BE2C (cell line): Measurements from ENCODE around the gene TRPV5.

Source experiments
- DNase-seq: peaks from one replicate; pipeline ENCODE4 v3.0.0-alpha.2; 2020
- H3K27me3 ChIP-seq: fragments of 250-450 bp; sonication (Bioruptor Pico); 2 replicates; pipeline ENCODE4 v1.5.1; 2020; ENCODE audit warnings: mild to moderate bottlenecking
- H3K36me3 ChIP-seq: fragments of 250-450 bp; sonication (Bioruptor Pico); 2 replicates; pipeline ENCODE4 v1.5.1; 2020; ENCODE audit warnings: mild to moderate bottlenecking
- H3K4me1 ChIP-seq: fragments of 250-450 bp; sonication (Bioruptor Pico); 2 replicates; pipeline ENCODE4 v1.5.1; 2020
- H3K4me3 ChIP-seq: 2 replicates; pipeline ENCODE4 v1.5.1; 2011; ENCODE audit warnings: low read depth, low read length
- H3K9me3 ChIP-seq: fragments of 250-450 bp; sonication (Bioruptor Pico); 2 replicates; pipeline ENCODE4 v1.5.1; 2020
- TF ChIP-seq, protein P1 (sequence below): IDR thresholded peaks from 2 replicates; pipeline ENCODE4 v1.5.1; 2012; ENCODE audit warnings: mild to moderate bottlenecking, low read depth, low read length

The TRPV5 gene

DNA sequence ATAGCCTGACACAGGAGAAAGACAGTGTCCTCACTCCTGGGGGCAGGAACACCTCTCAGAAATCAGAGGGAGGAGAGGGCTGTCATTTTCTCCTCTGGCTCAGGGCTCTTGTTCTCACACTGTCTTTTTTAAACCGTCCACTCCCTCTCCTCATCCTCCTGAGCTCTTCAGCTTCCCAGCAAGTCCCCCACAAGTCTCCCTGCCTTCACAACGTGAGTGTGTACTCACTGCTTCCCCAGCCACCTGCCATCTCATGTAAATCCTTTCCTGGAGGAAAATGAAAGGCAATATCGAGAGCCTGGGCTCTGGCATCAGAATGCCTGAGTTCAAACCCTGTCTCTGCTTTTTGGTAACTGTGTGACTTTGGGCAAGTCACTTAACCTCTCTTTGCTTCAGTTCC is 11.5 kb upstream of the TRPV5 start:
- TF ChIP-seq, protein P1, sequence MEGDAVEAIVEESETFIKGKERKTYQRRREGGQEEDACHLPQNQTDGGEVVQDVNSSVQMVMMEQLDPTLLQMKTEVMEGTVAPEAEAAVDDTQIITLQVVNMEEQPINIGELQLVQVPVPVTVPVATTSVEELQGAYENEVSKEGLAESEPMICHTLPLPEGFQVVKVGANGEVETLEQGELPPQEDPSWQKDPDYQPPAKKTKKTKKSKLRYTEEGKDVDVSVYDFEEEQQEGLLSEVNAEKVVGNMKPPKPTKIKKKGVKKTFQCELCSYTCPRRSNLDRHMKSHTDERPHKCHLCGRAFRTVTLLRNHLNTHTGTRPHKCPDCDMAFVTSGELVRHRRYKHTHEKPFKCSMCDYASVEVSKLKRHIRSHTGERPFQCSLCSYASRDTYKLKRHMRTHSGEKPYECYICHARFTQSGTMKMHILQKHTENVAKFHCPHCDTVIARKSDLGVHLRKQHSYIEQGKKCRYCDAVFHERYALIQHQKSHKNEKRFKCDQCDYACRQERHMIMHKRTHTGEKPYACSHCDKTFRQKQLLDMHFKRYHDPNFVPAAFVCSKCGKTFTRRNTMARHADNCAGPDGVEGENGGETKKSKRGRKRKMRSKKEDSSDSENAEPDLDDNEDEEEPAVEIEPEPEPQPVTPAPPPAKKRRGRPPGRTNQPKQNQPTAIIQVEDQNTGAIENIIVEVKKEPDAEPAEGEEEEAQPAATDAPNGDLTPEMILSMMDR, result no peak
- Histone ChIP-seq H3K36me3 (no peaks in the 10 kb centered on the region), H3K9me3 (no peaks in the 10 kb centered on the region), H3K4me1 (no peaks in the 10 kb centered on the region), H3K4me3 (no peak overlapping the region), H3K27me3 (no peaks in the 10 kb centered on the region)
- DNase-seq, result no peak

DNA sequence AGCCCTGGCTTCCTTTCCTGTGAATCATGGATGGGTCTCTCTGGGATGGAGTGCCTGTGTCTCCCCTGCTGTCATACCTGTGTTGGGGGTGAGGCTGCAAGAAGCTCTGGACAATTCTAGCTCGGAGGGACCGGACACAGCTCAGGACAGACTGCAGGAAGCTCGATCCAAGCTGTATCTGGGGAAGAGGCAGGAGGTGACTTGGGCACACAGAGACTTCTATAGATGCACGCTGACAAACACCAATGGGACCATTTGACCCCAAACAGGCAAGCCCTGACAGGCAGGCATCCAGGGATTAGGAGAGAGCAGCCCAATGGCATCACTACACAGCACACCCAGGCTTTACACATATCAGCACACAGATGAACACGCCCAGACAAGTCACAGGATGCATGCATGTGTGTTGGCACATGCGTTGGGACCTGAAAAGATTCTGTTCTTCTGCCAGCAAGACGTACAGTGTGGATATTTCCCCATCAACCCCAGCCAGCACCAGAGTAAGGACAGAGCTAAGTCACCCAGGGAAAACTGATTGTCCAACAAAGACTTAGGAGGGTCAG is 10.2 kb upstream of the TRPV5 start:
- DNase-seq, result no peak
- Histone ChIP-seq H3K4me1 (no peaks in the 10 kb centered on the region), H3K4me3 (no peak overlapping the region), H3K9me3 (no peaks in the 10 kb centered on the region), H3K27me3 (no peaks in the 10 kb centered on the region), H3K36me3 (no peaks in the 10 kb centered on the region)
- TF ChIP-seq, protein P1, result no peak

DNA sequence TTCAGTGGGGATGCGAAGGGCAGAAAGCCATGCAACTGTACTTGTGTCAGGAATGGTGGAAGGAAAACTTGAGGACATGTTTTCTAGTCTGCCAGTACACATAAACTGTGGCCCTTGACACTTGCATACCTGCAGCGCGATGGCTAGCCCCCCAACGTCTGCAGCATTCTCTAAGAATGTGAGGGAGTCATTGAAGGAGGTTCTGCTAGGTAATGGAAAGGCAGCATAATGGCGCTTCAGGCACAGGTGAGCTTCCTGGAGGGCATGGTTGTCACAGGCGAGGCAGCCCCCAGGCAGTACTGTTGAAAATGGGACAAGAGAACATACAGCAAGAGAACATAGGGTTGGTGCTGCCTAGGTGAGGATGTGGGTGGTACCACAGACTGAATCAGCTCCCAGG is 9.2 kb upstream of the TRPV5 start:
- H3K27me3 ChIP-seq, result no peaks in the 10 kb centered on the region
- DNase-seq, result no peak
- no peak overlapping the region for H3K4me3 ChIP-seq
- H3K36me3 ChIP-seq, result no peaks in the 10 kb centered on the region
- H3K4me1 ChIP-seq, result no peaks in the 10 kb centered on the region
- H3K9me3 ChIP-seq, result no peaks in the 10 kb centered on the region
- TF ChIP-seq, protein P1, result no peak

DNA sequence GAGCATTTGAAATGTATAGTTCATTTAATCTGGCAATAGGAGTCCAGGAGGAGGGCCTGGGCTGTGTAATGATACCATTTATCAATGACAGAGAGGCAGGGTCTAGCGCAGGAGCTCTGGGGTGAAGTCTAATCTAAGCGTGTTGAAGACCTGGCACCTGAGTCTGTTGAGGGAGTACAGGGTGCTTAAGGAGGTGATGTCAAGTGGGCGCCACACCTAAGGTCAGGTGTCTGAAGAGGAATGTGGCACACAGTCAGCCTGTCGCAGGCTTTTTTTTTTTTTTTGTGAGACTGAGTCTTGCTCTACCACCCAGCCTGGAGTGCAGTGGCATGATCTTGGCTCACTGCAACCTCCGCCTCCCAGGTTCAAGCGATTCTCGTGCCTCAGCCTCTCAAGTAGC is 8.0 kb upstream of the TRPV5 start:
- no peak for DNase-seq
- Histone ChIP-seq H3K4me3 (no peak overlapping the region), H3K9me3 (no peaks in the 10 kb centered on the region), H3K36me3 (no peaks in the 10 kb centered on the region), H3K27me3 (no peaks in the 10 kb centered on the region), H3K4me1 (no peaks in the 10 kb centered on the region)
- TF ChIP-seq, protein P1, result no peak

DNA sequence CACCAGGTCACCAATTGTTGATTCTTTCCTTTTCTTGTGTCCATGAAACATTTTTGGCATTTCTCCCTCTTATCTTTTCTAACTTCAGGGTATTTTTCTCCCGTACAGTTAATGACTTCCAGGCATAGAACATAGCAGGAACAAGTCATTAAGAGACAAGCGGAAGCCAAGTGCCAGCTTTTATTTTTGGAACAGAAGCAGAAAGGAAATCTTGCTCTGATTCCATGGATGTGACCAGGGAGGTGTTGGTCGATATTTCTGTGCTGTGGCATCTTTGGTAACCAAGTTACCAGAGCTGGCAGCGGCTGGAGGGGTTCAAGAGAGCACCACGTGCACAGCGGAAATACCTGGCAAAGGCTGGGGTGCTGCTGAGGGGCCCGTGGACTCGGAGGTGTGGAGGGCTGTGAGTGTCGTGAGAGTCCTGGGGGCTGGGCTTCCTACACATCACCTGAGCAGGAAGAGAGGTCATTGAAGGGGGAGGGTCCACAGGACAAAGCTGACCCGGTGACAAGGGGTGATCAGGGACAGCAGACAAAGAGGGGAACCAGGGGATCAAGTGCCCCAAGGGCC is 7.5 kb upstream of the TRPV5 start:
- DNase-seq, result no peak
- no peaks in the 10 kb centered on the region for H3K36me3 ChIP-seq
- H3K27me3 ChIP-seq, result no peaks in the 10 kb centered on the region
- H3K4me1 ChIP-seq, result no peaks in the 10 kb centered on the region
- no peak overlapping the region for H3K4me3 ChIP-seq
- TF ChIP-seq, protein P1, result no peak
- no peaks in the 10 kb centered on the region for H3K9me3 ChIP-seq

DNA sequence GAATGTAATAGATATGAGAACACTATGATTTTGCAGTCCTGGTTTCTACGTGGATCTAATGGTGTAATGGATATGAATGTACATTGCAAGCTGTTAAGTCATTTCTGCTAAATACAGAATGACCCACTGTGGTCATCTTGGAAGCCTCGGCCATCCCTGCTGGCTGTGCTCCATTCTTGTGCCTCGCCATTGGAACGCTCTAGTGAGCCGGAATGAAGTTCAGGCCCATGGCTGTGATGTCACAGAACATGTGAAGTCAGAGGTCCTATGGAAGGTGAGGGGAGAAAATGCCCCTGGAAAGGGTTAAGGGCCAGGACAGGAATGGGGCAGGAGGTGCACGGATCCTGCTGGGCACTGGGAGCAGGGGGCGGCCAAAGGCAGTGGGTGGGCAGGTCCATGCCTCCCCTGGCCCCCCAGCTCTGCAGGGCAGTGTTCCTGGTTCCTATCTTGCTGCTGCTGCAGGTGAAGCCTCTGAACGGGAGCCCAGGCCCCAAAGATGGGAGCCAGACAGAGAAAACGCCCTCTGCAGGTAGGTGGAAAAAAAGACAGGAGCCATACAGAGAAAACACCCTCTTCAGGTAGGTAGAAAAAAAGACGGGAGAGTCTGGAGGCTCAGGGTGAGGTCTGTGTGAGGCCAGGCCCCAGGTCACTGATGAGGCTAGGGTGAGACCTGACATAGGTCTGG is 5.8 kb upstream of the TRPV5 start, which contains the start of gene LLCFC1:
Gene LLCFC1 (plus strand): TSS at position 259 of the 685 bp plus-strand sequence. CDS start 138 bp downstream, at position 397.
- H3K9me3 ChIP-seq, result no peaks in the 10 kb centered on the region
- no peak for DNase-seq
- no peak within 1 kb of the TSS for H3K4me3 ChIP-seq
- no peaks in the 10 kb centered on the region for H3K4me1 ChIP-seq
- H3K36me3 ChIP-seq, result no peaks in the 10 kb centered on the region
- TF ChIP-seq, protein P1, result no peak
- no peaks in the 10 kb centered on the region for H3K27me3 ChIP-seq
